Brain microvascular endothelial cell (primary cell): Measurements from ENCODE around the gene GALNT18.

Experiments
- DNase-seq: peaks from one replicate; pipeline ENCODE4 v3.0.0-alpha.2; 2020
- H3K27ac ChIP-seq: fragments of 250-450 bp; sonication (Bioruptor Pico); 2 replicates; pipeline ENCODE4 v1.5.1; 2020; ENCODE audit warnings: mild to moderate bottlenecking, moderate library complexity
- H3K27me3 ChIP-seq: fragments of 250-450 bp; sonication (Bioruptor Pico); replicated peaks from 2 replicates; pipeline ENCODE4 v1.5.1; 2020; ENCODE audit warnings: mild to moderate bottlenecking
- H3K36me3 ChIP-seq: fragments of 250-450 bp; sonication (Bioruptor Pico); replicated peaks from 2 replicates; pipeline ENCODE4 v1.5.1; 2020; ENCODE audit warnings: mild to moderate bottlenecking
- H3K4me3 ChIP-seq: 2 replicates; pipeline ENCODE4 v1.5.1; 2011; ENCODE audit warnings: low read depth, mild to moderate bottlenecking, control low read depth, low read length, moderate library complexity
- in situ Hi-C: cut with HindIII; loops from 2 replicates; pipeline ENCODE4 v1.10.0; 2017; ENCODE audit warnings: low sequenced_read_pairs, low pct_ligation_motif_present
- TF ChIP-seq, protein P1 (sequence below): IDR thresholded peaks from 2 replicates; pipeline ENCODE4 v1.5.1; 2011; ENCODE audit warnings: low read depth, mild to moderate bottlenecking, moderate library complexity, low read length, control low read depth, inconsistent platforms; ENCODE audit errors: missing control alignments

The GALNT18 gene

DNA sequence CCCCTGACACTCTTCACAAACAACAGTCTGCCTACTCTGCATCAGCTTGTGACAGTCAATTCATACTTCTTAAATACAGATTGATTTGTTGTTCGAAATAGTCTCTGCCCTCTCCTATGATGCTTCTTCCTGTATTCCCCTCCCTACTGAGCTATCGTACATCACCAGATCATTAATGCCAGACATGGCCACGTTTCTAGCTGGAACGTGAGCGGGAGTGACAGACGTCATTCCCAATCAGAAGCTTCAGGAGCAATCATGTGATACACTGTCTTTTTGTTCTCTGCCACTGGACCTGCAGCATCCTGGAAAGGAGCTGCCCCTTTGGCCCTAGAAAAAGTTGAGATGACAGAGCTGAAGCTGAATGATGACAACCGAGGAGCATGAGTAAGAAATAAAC is 317.3 kb downstream of the GALNT18 start:
- H3K27me3 ChIP-seq: peaks cover 3% of the 10 kb centered on the region
- no peak overlapping the region for H3K27ac ChIP-seq
- no peak for DNase-seq
- no peaks in the 10 kb centered on the region for H3K36me3 ChIP-seq
- no peak overlapping the region for H3K4me3 ChIP-seq
- TF ChIP-seq, protein P1, sequence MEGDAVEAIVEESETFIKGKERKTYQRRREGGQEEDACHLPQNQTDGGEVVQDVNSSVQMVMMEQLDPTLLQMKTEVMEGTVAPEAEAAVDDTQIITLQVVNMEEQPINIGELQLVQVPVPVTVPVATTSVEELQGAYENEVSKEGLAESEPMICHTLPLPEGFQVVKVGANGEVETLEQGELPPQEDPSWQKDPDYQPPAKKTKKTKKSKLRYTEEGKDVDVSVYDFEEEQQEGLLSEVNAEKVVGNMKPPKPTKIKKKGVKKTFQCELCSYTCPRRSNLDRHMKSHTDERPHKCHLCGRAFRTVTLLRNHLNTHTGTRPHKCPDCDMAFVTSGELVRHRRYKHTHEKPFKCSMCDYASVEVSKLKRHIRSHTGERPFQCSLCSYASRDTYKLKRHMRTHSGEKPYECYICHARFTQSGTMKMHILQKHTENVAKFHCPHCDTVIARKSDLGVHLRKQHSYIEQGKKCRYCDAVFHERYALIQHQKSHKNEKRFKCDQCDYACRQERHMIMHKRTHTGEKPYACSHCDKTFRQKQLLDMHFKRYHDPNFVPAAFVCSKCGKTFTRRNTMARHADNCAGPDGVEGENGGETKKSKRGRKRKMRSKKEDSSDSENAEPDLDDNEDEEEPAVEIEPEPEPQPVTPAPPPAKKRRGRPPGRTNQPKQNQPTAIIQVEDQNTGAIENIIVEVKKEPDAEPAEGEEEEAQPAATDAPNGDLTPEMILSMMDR: no peak
- in situ Hi-C loops: no loop called here

DNA sequence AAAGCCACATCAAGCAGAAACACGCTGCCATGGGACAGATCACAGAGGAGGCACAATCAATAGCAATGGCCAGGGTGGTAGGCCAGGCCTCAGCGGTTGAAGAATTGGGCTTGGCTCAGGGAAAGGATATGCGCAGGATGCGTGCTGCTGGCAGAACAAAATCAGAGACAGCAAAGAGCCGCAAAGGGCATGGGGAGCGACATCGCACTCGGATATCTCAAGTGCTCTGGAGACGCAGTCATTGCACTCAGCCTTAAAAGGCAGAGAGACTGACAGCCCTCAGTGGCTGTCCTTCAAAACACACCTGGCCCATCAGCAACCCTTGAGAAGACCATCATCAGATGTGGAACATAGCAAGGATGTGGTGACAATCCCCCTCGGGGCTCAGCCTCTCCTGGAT is 319.2 kb downstream of the GALNT18 start:
- peaks cover 3% of the 10 kb centered on the region for H3K27me3 ChIP-seq
- DNase-seq: no peak
- TF ChIP-seq, protein P1: no peak
- H3K27ac ChIP-seq: no peak overlapping the region
- no peak overlapping the region for H3K4me3 ChIP-seq
- in situ Hi-C loops: no loop called here
- no peaks in the 10 kb centered on the region for H3K36me3 ChIP-seq

DNA sequence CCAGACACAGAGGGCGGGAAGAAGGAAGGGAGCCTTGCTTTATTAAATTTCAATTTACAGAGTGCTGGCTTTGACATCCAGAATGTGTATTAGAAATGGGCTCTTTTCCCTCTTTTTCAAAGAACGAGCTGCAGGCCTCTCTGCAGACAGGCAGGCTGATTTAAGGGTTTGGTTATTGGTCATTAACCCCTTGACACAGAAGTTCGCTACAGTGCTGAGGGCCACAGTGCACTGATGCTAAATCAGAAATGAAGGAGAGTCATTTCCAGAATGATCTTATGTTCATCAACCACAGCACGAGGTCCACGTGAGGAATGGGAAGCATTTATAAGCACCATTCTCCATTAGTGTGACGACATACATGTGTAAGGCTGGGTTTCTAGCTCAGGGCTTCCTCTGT is 320.6 kb downstream of the GALNT18 start:
- in situ Hi-C loops: no loop called here
- no peak overlapping the region for H3K27ac ChIP-seq
- H3K36me3 ChIP-seq: no peaks in the 10 kb centered on the region
- no peak overlapping the region for H3K4me3 ChIP-seq
- TF ChIP-seq, protein P1: no peak
- DNase-seq: no peak
- H3K27me3 ChIP-seq: peaks cover 4% of the 10 kb centered on the region

DNA sequence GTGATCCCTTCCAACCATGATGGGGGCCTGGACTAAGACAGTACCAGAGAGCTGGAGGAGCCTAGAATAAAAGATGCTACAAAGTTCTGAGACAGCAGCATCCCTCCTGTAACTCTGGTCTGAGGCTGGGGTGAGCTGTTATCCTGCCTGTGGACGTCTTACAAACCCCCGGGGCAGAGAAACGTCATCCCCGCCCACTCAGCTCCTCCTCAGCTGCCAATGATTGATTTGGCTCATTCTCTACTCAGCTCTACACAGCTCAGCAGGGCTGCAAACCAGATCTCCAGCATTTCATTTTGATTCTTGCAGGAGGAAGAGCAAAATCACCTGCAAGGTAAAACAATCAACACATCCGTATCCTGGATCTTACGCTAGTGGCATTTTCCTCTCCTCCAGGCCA is 324.2 kb downstream of the GALNT18 start:
- peaks cover 4% of the 10 kb centered on the region for H3K27me3 ChIP-seq

DNA sequence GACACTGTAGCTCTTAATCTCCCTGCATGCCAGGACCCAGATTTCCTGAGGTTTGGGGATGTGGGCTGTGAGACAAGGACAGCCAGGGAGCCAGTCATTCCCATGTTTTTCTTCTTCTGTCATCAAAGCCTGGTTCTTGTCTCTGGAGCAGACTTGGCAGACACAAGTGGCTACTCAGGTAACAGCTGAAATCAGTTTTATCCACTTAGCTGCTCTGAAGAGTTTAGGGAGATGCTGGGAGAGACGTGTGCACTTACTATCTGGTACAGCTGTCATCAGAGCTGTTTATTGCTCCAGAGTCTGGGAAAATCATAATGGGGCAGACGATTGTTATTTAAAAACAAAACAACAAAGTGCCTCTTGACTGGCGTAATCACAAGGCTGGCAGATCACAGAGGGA is 325.4 kb downstream of the GALNT18 start:
- TF ChIP-seq, protein P1: no peak
- Histone ChIP-seq H3K27me3 (peaks cover 4% of the 10 kb centered on the region), H3K4me3 (no peak overlapping the region), H3K36me3 (no peaks in the 10 kb centered on the region), H3K27ac (no peak overlapping the region)
- in situ Hi-C loops: no loop called here
- DNase-seq: no peak

More for the DNA sequence above, 324.2 kb downstream of the GALNT18 start:
- Histone ChIP-seq H3K4me3 (no peak overlapping the region), H3K27ac (no peak overlapping the region), H3K36me3 (no peaks in the 10 kb centered on the region)
- no peak for DNase-seq
- in situ Hi-C loops: no loop called here
- TF ChIP-seq, protein P1: no peak

DNA sequence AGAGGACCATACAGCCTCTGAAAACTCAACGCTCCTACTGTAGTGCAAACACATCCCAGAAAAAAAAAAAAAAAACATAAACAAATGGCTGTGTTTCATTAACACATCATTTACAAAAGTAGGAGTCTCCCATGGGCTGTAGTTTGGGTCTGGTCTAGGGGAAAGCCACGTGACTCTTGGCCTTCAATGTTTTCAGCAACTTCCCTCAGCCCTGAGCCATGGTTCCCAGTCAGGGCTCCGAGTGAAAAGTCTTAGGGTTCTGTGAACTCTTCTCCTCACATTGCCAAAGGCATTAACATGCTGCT is 327.3 kb downstream of the GALNT18 start:
- Histone ChIP-seq H3K4me3 (no peak overlapping the region), H3K27me3 (peaks cover 2% of the 10 kb centered on the region), H3K27ac (no peak overlapping the region), H3K36me3 (no peaks in the 10 kb centered on the region)
- TF ChIP-seq, protein P1: no peak
- no peak for DNase-seq
- in situ Hi-C loops: no loop called here
